Rectal smooth muscle tissue (tissue), 1 donor: ENCODE results near the gene KCTD16.

Experiments used
- H3K27ac ChIP-seq: one replicate; pipeline ENCODE4 v1.7.0; 2013; ENCODE audit warnings: low read depth, low read length, inconsistent platforms
- H3K27me3 ChIP-seq: one replicate; pipeline ENCODE4 v1.7.0; 2013; ENCODE audit warnings: low read length; ENCODE audit not compliant: control insufficient read depth, insufficient read depth
- H3K36me3 ChIP-seq: one replicate; pipeline ENCODE4 v1.7.0; 2013; ENCODE audit warnings: low read length; ENCODE audit not compliant: control insufficient read depth, insufficient read depth
- H3K4me1 ChIP-seq: one replicate; pipeline ENCODE4 v1.7.0; 2013; ENCODE audit warnings: low read length; ENCODE audit not compliant: control insufficient read depth, insufficient read depth
- H3K4me3 ChIP-seq: one replicate; pipeline ENCODE4 v1.7.0; 2013; ENCODE audit warnings: low read length
- H3K9ac ChIP-seq: one replicate; pipeline ENCODE4 v1.7.0; 2013; ENCODE audit warnings: low read length

KCTD16 gene

DNA sequence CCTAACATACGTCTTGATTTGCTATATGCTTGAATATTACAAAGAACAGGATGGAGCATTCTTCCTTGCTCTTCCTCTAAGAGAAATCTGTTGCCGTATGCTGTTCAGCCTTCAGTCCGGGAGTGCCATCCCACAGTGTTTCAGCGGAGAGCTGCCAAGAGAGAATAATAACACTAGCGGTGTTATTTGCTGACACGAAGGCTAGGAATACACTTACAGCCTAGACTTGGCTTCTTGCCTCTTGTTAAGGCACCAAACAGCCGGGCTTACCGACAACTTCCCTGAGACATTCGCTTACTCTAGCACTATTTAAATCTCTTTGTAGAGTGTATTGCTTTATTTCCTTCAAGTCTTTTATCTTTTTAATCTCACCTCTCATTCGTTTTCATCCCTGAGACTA lies 31.4 kb downstream of the KCTD16 start:
- Histone ChIP-seq H3K9ac (no peak overlapping the region), H3K4me3 (no peak overlapping the region), H3K27ac (no peak overlapping the region), H3K36me3 (no peaks in the 10 kb centered on the region), H3K4me1 (peaks cover 2% of the 10 kb centered on the region), H3K27me3 (peaks cover 8% of the 10 kb centered on the region)

DNA sequence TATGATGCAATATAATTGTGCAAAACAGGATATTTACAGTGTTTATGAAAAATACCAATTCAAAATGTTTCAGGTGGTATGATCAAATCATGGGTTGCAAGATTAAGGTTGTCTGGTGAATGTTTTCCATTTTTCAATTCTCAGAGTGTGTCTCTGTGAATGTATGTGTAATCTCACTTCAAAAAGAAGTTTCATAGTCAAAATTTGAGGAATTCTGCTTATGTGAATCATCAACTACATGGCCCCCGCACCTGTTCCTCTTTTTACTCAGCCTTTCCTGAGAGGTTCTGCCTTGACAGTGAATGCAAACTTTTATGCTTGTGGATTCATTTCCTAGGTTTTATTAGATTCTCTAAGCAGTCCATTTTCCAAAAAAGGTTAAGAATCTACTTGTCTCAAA lies 32.1 kb downstream of the KCTD16 start:
- no peak overlapping the region for H3K27ac ChIP-seq
- peaks cover 8% of the 10 kb centered on the region for H3K27me3 ChIP-seq
- H3K4me3 ChIP-seq: no peak overlapping the region
- no peaks in the 10 kb centered on the region for H3K36me3 ChIP-seq
- H3K9ac ChIP-seq: no peak overlapping the region
- peaks cover 2% of the 10 kb centered on the region for H3K4me1 ChIP-seq

- Histone ChIP-seq H3K36me3 (no peaks in the 10 kb centered on the region), H3K9ac (no peak overlapping the region), H3K4me3 (no peak overlapping the region), H3K27me3 (peaks cover 8% of the 10 kb centered on the region), H3K4me1 (peaks cover 2% of the 10 kb centered on the region), H3K27ac (no peak overlapping the region)
These were observed 33.3 kb downstream of the KCTD16 start for GRCh38 chr5:144203750-144204596.

DNA sequence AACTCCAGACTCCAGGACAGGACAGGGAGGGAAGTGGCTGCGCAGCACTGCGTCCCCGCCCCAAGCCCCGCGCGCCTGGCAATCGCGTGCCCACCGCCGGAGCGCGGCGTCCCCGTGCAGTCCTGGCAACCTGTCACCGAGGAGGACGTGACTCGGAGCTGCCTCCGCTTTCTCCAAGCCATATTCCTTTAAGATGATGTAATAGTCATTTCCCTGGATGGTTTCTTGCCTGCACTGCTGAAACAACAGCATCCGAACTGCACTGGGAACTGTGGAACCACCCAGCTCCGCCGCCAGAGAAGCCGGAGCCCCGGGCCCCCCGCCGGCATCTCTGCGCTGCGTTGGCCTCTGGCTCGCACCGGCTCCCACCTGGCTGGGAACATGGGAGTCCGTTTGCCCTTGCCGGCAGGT lies 34.5 kb downstream of the KCTD16 start:
- H3K27me3 ChIP-seq: peaks cover 8% of the 10 kb centered on the region
- no peak overlapping the region for H3K27ac ChIP-seq
- peaks cover 2% of the 10 kb centered on the region for H3K4me1 ChIP-seq
- no peak overlapping the region for H3K9ac ChIP-seq
- no peaks in the 10 kb centered on the region for H3K36me3 ChIP-seq
- peak overlapping the region; percentile 15 for H3K4me3 ChIP-seq

- Histone ChIP-seq H3K27ac (no peak overlapping the region), H3K9ac (no peak overlapping the region), H3K4me3 (no peak overlapping the region), H3K27me3 (peaks cover 8% of the 10 kb centered on the region), H3K36me3 (no peaks in the 10 kb centered on the region), H3K4me1 (peaks cover 2% of the 10 kb centered on the region)
These were observed 35.5 kb downstream of the KCTD16 start for GRCh38 chr5:144206141-144206540.

DNA sequence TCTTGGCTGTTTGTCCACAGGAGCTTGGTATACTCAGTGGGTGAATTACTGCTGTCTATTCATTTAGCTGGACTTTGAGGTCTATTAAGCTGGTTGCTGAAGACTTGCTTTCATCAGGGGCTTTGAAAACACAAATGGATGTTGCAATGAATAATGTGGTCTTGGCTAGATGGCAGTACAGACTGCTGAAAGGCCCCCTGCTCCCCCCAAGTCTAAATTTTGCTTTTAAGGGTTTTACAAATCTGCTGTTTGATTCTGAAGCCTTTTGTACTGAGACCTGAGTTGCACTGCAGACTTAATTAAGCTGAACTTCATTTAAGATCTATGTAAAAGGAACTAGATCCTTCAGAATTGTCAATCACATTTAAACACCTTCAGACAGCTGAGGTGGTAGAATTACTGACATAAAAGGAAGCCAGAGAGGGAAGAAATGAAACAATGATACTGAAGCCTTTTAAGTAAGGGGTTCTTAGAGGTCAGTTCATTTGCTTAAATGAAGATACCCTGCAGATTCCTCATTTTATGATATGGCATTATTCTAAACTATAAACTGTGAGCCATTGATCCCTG lies 37.3 kb downstream of the KCTD16 start:
- Histone ChIP-seq H3K4me3 (no peak overlapping the region), H3K27me3 (peaks cover 8% of the 10 kb centered on the region), H3K36me3 (no peaks in the 10 kb centered on the region), H3K9ac (no peak overlapping the region), H3K27ac (no peak overlapping the region), H3K4me1 (no peaks in the 10 kb centered on the region)

DNA sequence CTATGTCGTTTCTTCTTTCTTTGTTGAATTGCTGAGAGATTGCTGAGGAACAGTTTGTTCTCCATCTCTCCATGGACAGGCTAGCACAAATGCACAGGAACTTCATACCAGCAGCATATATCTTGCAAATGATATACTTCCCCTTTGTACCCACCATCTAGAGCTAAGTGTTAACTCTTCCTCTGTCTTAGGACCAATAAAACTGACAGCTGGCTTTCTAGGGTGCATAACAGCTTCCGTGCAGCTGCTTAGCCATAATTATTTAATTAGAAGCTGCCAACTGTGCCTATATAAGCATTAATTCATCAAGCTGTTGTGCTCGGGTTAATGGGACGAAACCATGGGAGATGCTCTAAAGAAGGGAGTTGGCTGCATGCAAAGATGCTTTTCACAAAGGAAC lies 38.7 kb downstream of the KCTD16 start:
- H3K9ac ChIP-seq: no peak overlapping the region
- no peaks in the 10 kb centered on the region for H3K36me3 ChIP-seq
- no peak overlapping the region for H3K4me3 ChIP-seq
- no peak overlapping the region for H3K27ac ChIP-seq
- peaks cover 8% of the 10 kb centered on the region for H3K27me3 ChIP-seq
- H3K4me1 ChIP-seq: no peaks in the 10 kb centered on the region

DNA sequence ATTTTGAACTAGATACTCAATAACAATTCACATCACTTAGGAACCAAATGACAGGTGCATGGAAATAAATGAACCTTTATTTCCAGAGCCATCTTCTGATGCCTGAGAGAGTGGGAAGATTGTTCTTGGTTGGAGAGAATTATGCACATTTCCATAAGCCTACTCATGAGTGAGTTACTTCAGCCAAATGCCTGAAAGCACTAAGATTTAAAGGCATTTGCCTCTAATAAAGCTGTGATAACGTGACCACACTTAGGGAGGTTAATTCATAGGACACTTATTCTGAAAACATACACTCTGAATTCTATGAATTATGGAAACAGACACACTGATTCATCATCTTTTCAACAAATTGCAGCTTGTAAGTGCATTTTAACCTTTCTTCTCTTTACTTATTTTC lies 40.0 kb downstream of the KCTD16 start:
- Histone ChIP-seq H3K27ac (no peak overlapping the region), H3K36me3 (no peaks in the 10 kb centered on the region), H3K4me1 (no peaks in the 10 kb centered on the region), H3K27me3 (peaks cover 6% of the 10 kb centered on the region), H3K9ac (no peak overlapping the region), H3K4me3 (no peak overlapping the region)

GRCh38 chr5:144219869-144220268 lies 49.2 kb downstream of the KCTD16 start:
- no peaks in the 10 kb centered on the region for H3K4me1 ChIP-seq
- H3K27ac ChIP-seq: no peak overlapping the region
- H3K9ac ChIP-seq: no peak overlapping the region

GRCh38 chr5:144227363-144227999 lies 56.8 kb downstream of the KCTD16 start:
- Histone ChIP-seq H3K4me1 (no peaks in the 10 kb centered on the region), H3K27me3 (no peaks in the 10 kb centered on the region), H3K4me3 (no peak overlapping the region), H3K36me3 (no peaks in the 10 kb centered on the region), H3K9ac (no peak overlapping the region), H3K27ac (no peak overlapping the region)

More at GRCh38 chr5:144219869-144220268, 49.2 kb downstream of the KCTD16 start:
- no peaks in the 10 kb centered on the region for H3K36me3 ChIP-seq
- no peak overlapping the region for H3K4me3 ChIP-seq
- no peaks in the 10 kb centered on the region for H3K27me3 ChIP-seq

- no peaks in the 10 kb centered on the region for H3K4me1 ChIP-seq
- no peak overlapping the region for H3K4me3 ChIP-seq
- H3K36me3 ChIP-seq: no peaks in the 10 kb centered on the region
- no peak overlapping the region for H3K27ac ChIP-seq
- no peaks in the 10 kb centered on the region for H3K27me3 ChIP-seq
- H3K9ac ChIP-seq: no peak overlapping the region
These were observed 60.1 kb downstream of the KCTD16 start for GRCh38 chr5:144230806-144231205.

DNA sequence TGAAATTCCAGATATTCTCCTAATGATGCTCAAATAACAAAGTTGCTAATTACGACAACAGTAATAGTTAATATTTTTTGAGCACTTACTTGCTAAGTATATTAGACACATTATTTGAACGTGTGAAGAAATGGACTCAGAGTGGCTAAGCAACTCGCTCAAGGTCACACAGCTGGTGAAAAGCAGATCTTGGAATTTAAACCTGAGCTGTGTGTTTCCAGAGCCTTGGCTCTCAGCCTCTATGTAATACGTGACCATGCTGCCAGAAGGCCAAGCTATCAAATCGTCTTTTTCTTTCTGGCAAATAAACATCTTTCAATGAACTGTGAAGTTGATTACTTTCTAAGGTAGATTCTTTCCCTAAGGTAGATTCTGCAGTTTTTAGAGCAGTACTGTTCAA lies 61.6 kb downstream of the KCTD16 start:
- H3K36me3 ChIP-seq: no peaks in the 10 kb centered on the region
- H3K27me3 ChIP-seq: no peaks in the 10 kb centered on the region
- no peak overlapping the region for H3K27ac ChIP-seq
- H3K9ac ChIP-seq: no peak overlapping the region
- H3K4me1 ChIP-seq: no peaks in the 10 kb centered on the region
- no peak overlapping the region for H3K4me3 ChIP-seq
